ENCODE measurements around the gene IGF2R.

GRCh38 chr6:159959976-159960384 lies 8.9 kb upstream of the IGF2R start:
- no peak for TF ChIP-seq FOXM1 (IDR thresholded peaks at IDR 0.05; ENCODE audit: borderline replicate concordance)
- no peak for TF ChIP-seq FOXA1 (IDR thresholded peaks at IDR 0.05)
- no peak for TF ChIP-seq BHLHE40 (IDR thresholded peaks at IDR 0.05; ENCODE audit: borderline replicate concordance)
- TF ChIP-seq LEF1 (IDR thresholded peaks at IDR 0.05; ENCODE audit: borderline replicate concordance) = no peak
- no peak for TF ChIP-seq FOXK2 (IDR thresholded peaks at IDR 0.05)

Measured in HEK293T (cell line).